GM12891 (cell line): Measurements from ENCODE around the gene SMARCD2.

Experiments
- PAX5 ChIP-seq: IDR thresholded peaks from 2 replicates; pipeline ENCODE4 v1.6.1; 2011; ENCODE audit warnings: low read length, moderate library complexity, mild to moderate bottlenecking; ENCODE audit not compliant: insufficient read depth, severe bottlenecking
- POLR2A ChIP-seq: IDR thresholded peaks from 2 replicates; pipeline ENCODE4 v1.6.1; 2011; ENCODE audit warnings: low read depth, low read length, control low read depth
- POLR2AphosphoS5 ChIP-seq: IDR thresholded peaks from 2 replicates; pipeline ENCODE4 v1.6.1; 2011; ENCODE audit warnings: low read depth, low read length, control low read depth
- POU2F2 ChIP-seq: IDR thresholded peaks from 2 replicates; pipeline ENCODE4 v1.6.1; 2011; ENCODE audit warnings: low read depth, mild to moderate bottlenecking, control low read depth, low read length, moderate library complexity
- SPI1 ChIP-seq: IDR thresholded peaks from 2 replicates; pipeline ENCODE4 v1.6.1; 2011; ENCODE audit warnings: low read depth, low read length, control low read depth
- TAF1 ChIP-seq: IDR thresholded peaks from 2 replicates; pipeline ENCODE4 v1.6.1; 2011; ENCODE audit warnings: low read depth, low read length, control low read depth

DNA sequence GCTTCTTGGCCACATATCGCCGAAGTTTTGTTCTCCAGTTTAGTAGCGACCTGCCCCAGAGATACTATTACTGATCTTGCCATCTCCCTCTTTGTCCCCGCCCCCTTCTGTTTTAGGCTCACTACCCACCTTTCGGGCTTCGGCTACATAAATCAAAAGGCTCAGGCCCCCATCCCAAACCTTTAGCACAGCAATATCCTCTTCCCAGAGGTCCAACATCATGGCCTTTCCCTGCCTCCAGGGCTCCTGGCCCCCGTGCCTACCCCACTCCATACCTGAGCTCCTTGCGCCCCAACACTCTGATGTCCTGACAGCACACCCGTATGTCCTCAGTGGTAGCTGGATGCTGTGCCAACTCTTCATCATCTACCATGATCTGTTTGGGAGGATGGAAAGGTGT lies 18.1 kb downstream of the SMARCD2 start:
- no peak for TF ChIP-seq POLR2A
- no peak for TF ChIP-seq TAF1
- TF ChIP-seq SPI1, result no peak
- no peak for TF ChIP-seq POLR2AphosphoS5
- no peak for TF ChIP-seq POU2F2
- no peak for TF ChIP-seq PAX5
